HepG2 (cell line): ENCODE measurements around the gene DOCK2.

Source experiments
- CBX2 ChIP-seq, 2 experiments: fragments of 200-600 bp in 1 of 2; sonication (generic); formaldehyde crosslinking in 1 of 2; IDR thresholded peaks; 2 replicates each; pipeline versions ENCODE4 v1.7.0 to v1.8.1; 2018 to 2022; ENCODE audit warnings: low read depth in 2 of 2, low read length in 1 of 2, mild to moderate bottlenecking in 1 of 2, missing genetic modification reagents in 1 of 2
- CHD2 ChIP-seq: IDR thresholded peaks from 2 replicates; pipeline ENCODE4 v1.6.1; 2011; ENCODE audit warnings: low read depth, low read length, improper control_type of control experiment
- CTCF ChIP-seq: sonication (generic); formaldehyde crosslinking; IDR thresholded peaks from 2 replicates; pipeline ENCODE4 v1.5.0; 2020; ENCODE audit warnings: mild to moderate bottlenecking, missing genetic modification reagents, moderate library complexity
- GABPA ChIP-seq, 2 experiments: IDR thresholded peaks; 2 replicates each; pipeline ENCODE4 v1.6.1; 2011 to 2016; ENCODE audit warnings: low read depth in 2 of 2, low read length in 1 of 2, missing biosample characterization in 1 of 2, missing genetic modification characterization in 1 of 2
- IRF9 ChIP-seq: sonication (generic); formaldehyde crosslinking; IDR thresholded peaks from 2 replicates; pipeline ENCODE4 v1.8.0; 2022; ENCODE audit warnings: missing genetic modification reagents, mild to moderate bottlenecking, borderline replicate concordance
- JUND ChIP-seq: sonication (generic); formaldehyde crosslinking; IDR thresholded peaks from 2 replicates; pipeline ENCODE4 v1.8.0; 2022; ENCODE audit warnings: mild to moderate bottlenecking, missing genetic modification reagents
- NFYB ChIP-seq: sonication (generic); formaldehyde crosslinking; IDR thresholded peaks from 2 replicates; pipeline ENCODE4 v1.4.0; 2020; ENCODE audit warnings: missing genetic modification reagents
- PHB2 ChIP-seq: fragments of 450-650 bp; IDR thresholded peaks from 2 replicates; pipeline ENCODE4 v1.6.1; 2018; ENCODE audit not compliant: partially characterized antibody
- POLR2A ChIP-seq, 2 experiments: IDR thresholded peaks; 2 replicates each; pipeline ENCODE4 v1.6.1; 2011; ENCODE audit warnings: low read depth in 2 of 2, low read length in 2 of 2, mild to moderate bottlenecking in 1 of 2, moderate library complexity in 1 of 2; ENCODE audit not compliant: insufficient read depth in 1 of 2
- REST ChIP-seq, 2 experiments: IDR thresholded peaks; 2 replicates each; pipeline ENCODE4 v1.6.1; 2011 to 2012; ENCODE audit warnings: low read length in 2 of 2, borderline replicate concordance in 1 of 2, low read depth in 1 of 2, mild to moderate bottlenecking in 1 of 2, moderate library complexity in 1 of 2
- ZBTB39 ChIP-seq: sonication (generic); formaldehyde crosslinking; IDR thresholded peaks from 2 replicates; pipeline ENCODE4 v1.5.0; 2020; ENCODE audit warnings: missing genetic modification reagents
- ZFP41 ChIP-seq: sonication (generic); formaldehyde crosslinking; IDR thresholded peaks from 2 replicates; pipeline ENCODE4 v1.4.0; 2020; ENCODE audit warnings: mild to moderate bottlenecking, missing genetic modification reagents, borderline replicate concordance
- ZNF354B ChIP-seq: sonication (generic); formaldehyde crosslinking; IDR thresholded peaks from 2 replicates; pipeline ENCODE4 v1.8.0; 2022; ENCODE audit warnings: mild to moderate bottlenecking, missing genetic modification reagents
- ZNF616 ChIP-seq: sonication (generic); formaldehyde crosslinking; IDR thresholded peaks from 2 replicates; pipeline ENCODE4 v1.5.0; 2020; ENCODE audit warnings: low read depth, mild to moderate bottlenecking, missing genetic modification reagents

- TF ChIP-seq CHD2 (no peak), CBX2 (IDR thresholded peaks at IDR 0.05; ENCODE audit: low read depth, low read length) (no peak), CBX2 (CRISPR knock-in tag; IDR thresholded peaks at IDR 0.05; ENCODE audit: low read depth) (no peak), ZNF616 (no peak), JUND (no peak), IRF9 (CRISPR knock-in tag) (no peak), ZNF354B (no peak), ZFP41 (CRISPR knock-in tag) (no peak), ZBTB39 (no peak), REST (IDR thresholded peaks at IDR 0.05; ENCODE audit: borderline replicate concordance in 1 of 2, low read depth in 1 of 2, low read length in 2 of 2) (no peak), PHB2 (no peak), GABPA (IDR thresholded peaks at IDR 0.05; ENCODE audit: low read depth, low read length) (no peak), GABPA (CRISPR knock-in tag; IDR thresholded peaks at IDR 0.05; ENCODE audit: low read depth) (no peak), POLR2A (IDR thresholded peaks at IDR 0.05; ENCODE audit: insufficient read depth in 1 of 2, low read depth in 2 of 2, low read length in 2 of 2) (no peak), CTCF (no peak), NFYB (CRISPR knock-in tag) (no peak)
These were observed 159.7 kb downstream of the DOCK2 start for GRCh38 chr5:169796731-169797130.
